Loucy (cell line): Measurements from ENCODE around the gene FARS2.

Source experiments
- H2AFZ ChIP-seq: fragments of 200-600 bp; sonication (generic); 2 replicates; pipeline ENCODE4 v1.6.0; 2016; ENCODE audit warnings: antibody characterized with exemption, mild to moderate bottlenecking, low read length, moderate library complexity
- H3F3A ChIP-seq: fragments of 200-600 bp; 2 replicates; pipeline ENCODE4 v1.6.0; 2016; ENCODE audit warnings: antibody characterized with exemption, low read depth, mild to moderate bottlenecking
- H3K27me3 ChIP-seq: fragments of 200-600 bp; sonication (generic); 2 replicates; pipeline ENCODE4 v1.6.1; 2014; ENCODE audit warnings: low read length, mild to moderate bottlenecking; ENCODE audit not compliant: insufficient read depth, poor library complexity, severe bottlenecking
- H3K36me3 ChIP-seq: fragments of 200-600 bp; sonication (generic); 2 replicates; pipeline ENCODE4 v1.6.1; 2016; ENCODE audit warnings: low read length; ENCODE audit not compliant: insufficient read depth
- H3K4me1 ChIP-seq: fragments of 200-600 bp; sonication (generic); 2 replicates; pipeline ENCODE4 v1.5.1; 2014; ENCODE audit warnings: low read length, mild to moderate bottlenecking; ENCODE audit not compliant: insufficient read depth, poor library complexity, severe bottlenecking
- H3K4me2 ChIP-seq: fragments of 200-600 bp; sonication (generic); 2 replicates; pipeline ENCODE4 v1.6.0; 2014; ENCODE audit warnings: antibody characterized with exemption, low read length, low read depth, mild to moderate bottlenecking; ENCODE audit not compliant: poor library complexity, severe bottlenecking
- H3K4me3 ChIP-seq: fragments of 200-600 bp; sonication (generic); 2 replicates; pipeline ENCODE4 v1.5.1; 2014; ENCODE audit warnings: low read length, mild to moderate bottlenecking, mixed read lengths; ENCODE audit not compliant: poor library complexity, severe bottlenecking
- H3K79me2 ChIP-seq: fragments of 200-600 bp; sonication (generic); 2 replicates; pipeline ENCODE4 v1.6.1; 2014; ENCODE audit warnings: low read length; ENCODE audit not compliant: insufficient read depth
- H3K9ac ChIP-seq: fragments of 200-600 bp; sonication (generic); 2 replicates; pipeline ENCODE4 v1.6.0; 2014; ENCODE audit warnings: mild to moderate bottlenecking, low read depth, low read length, moderate library complexity; ENCODE audit not compliant: poor library complexity, severe bottlenecking
- H3K9me2 ChIP-seq: fragments of 200-600 bp; sonication (generic); replicated peaks from 2 replicates; pipeline ENCODE4 v1.6.1; 2016; ENCODE audit warnings: low read depth, low read length, mixed read lengths
- H3K9me3 ChIP-seq: fragments of 200-600 bp; sonication (generic); 2 replicates; pipeline ENCODE4 v1.6.1; 2014; ENCODE audit warnings: mild to moderate bottlenecking, antibody characterized with exemption, low read length, low read depth; ENCODE audit not compliant: insufficient read depth
- H4K20me1 ChIP-seq: fragments of 200-600 bp; sonication (generic); 2 replicates; pipeline ENCODE4 v1.6.0; 2014; ENCODE audit warnings: antibody characterized with exemption, low read length, mild to moderate bottlenecking; ENCODE audit not compliant: insufficient read depth, poor library complexity, severe bottlenecking
- CTCF ChIP-seq: fragments of 200-600 bp; sonication (generic); conservative IDR thresholded peaks from 2 replicates; pipeline ENCODE4 v1.5.1; 2014; ENCODE audit warnings: mild to moderate bottlenecking, antibody characterized with exemption, low read length
- EZH2phosphoT487 ChIP-seq: fragments of 200-600 bp; IDR thresholded peaks from 2 replicates; pipeline ENCODE4 v1.6.1; 2018; ENCODE audit warnings: antibody characterized with exemption, mild to moderate bottlenecking, moderate library complexity, borderline replicate concordance

FARS2 gene

GRCh38 chr6:5282191-5282623 is 20.9 kb downstream of the FARS2 start:
- Histone ChIP-seq H3K79me2 (peaks cover 11% of the 10 kb centered on the region; the same call in 1 of the 2 replicates), H3K4me1 (peaks cover 13% of the 10 kb centered on the region), H3K9me3 (no peaks in the 10 kb centered on the region), H3K9ac (no peak overlapping the region), H3K9me2 (no peaks in the 10 kb centered on the region), H3K4me2 (no peak overlapping the region), H3K27me3 (no peaks in the 10 kb centered on the region), H4K20me1 (no peaks in the 10 kb centered on the region), H3F3A (no peaks in the 10 kb centered on the region), H3K36me3 (no peaks in the 10 kb centered on the region), H3K4me3 (no peak overlapping the region), H2AFZ (no peak overlapping the region)
- TF ChIP-seq CTCF = no peak

GRCh38 chr6:5285081-5285480 is 23.8 kb downstream of the FARS2 start:
- H3F3A ChIP-seq = no peaks in the 10 kb centered on the region
- no peaks in the 10 kb centered on the region for H3K9me2 ChIP-seq
- H3K9me3 ChIP-seq = no peaks in the 10 kb centered on the region
- TF ChIP-seq EZH2phosphoT487 (no peak), CTCF (no peak)
- H3K4me2 ChIP-seq = no peak overlapping the region
- H4K20me1 ChIP-seq = no peaks in the 10 kb centered on the region
- H2AFZ ChIP-seq = no peak overlapping the region
- no peaks in the 10 kb centered on the region for H3K36me3 ChIP-seq
- H3K4me3 ChIP-seq = no peak overlapping the region
- peaks cover 11% of the 10 kb centered on the region; the same call in 1 of the 2 replicates for H3K79me2 ChIP-seq
- no peaks in the 10 kb centered on the region for H3K27me3 ChIP-seq
- H3K4me1 ChIP-seq = peaks cover 8% of the 10 kb centered on the region
- H3K9ac ChIP-seq = no peak overlapping the region

- TF ChIP-seq EZH2phosphoT487 (no peak), CTCF (no peak)
- Histone ChIP-seq H3K9me2 (no peaks in the 10 kb centered on the region), H3K9ac (no peak overlapping the region), H3K9me3 (no peaks in the 10 kb centered on the region), H4K20me1 (no peaks in the 10 kb centered on the region), H3K36me3 (no peaks in the 10 kb centered on the region), H3K79me2 (peaks cover 11% of the 10 kb centered on the region; the same call in 1 of the 2 replicates), H2AFZ (no peak overlapping the region), H3K4me3 (no peak overlapping the region), H3K4me2 (no peak overlapping the region), H3K4me1 (peaks cover 8% of the 10 kb centered on the region), H3F3A (no peaks in the 10 kb centered on the region), H3K27me3 (no peaks in the 10 kb centered on the region)
These were observed 24.2 kb downstream of the FARS2 start for GRCh38 chr6:5285526-5285925.
